Measurements from ENCODE around the gene UBALD2. TPM values are rescaled to one million over a fixed set of nuclear protein-coding genes. Genes with fewer than 3 reads are reported as not detected.

Gene UBALD2
- total RNA-seq, 1 donor from 2014 or later, result 184 TPM

DNA sequence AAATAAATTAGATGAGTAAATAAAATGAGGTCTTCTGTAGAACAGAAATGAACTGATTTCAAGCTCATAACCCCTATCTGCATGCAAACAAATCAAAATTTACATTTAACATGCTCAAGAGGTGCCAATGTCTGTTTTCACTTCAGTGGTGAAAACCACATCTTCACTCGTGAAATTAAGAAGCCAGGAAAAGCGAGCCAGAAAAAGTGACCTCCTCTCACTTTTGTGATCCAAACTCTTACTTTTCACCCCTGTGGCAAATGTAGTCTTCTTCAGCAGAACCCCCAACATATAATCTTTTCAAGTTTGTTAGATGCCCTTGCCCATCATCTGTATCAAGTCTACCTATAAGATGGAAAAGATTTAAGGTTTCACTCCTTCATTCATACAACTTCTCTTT lies 52.4 kb downstream of the UBALD2 start:
- H3K27me3 Mint-ChIP-seq, result no peaks in the 10 kb centered on the region
- no peak overlapping the region for H3K4me3 Mint-ChIP-seq
- no peak overlapping the region for H3K27ac Mint-ChIP-seq
- no peaks in the 10 kb centered on the region for H3K9me3 Mint-ChIP-seq
- DNase-seq, result no peak
- intact Hi-C loops (cut with micrococcal nuclease), result no loop called here
- H3K36me3 Mint-ChIP-seq (ENCODE audit: low read depth), result peaks cover 17% of the 10 kb centered on the region
- H3K4me1 Mint-ChIP-seq, result peaks cover 12% of the 10 kb centered on the region

DNA sequence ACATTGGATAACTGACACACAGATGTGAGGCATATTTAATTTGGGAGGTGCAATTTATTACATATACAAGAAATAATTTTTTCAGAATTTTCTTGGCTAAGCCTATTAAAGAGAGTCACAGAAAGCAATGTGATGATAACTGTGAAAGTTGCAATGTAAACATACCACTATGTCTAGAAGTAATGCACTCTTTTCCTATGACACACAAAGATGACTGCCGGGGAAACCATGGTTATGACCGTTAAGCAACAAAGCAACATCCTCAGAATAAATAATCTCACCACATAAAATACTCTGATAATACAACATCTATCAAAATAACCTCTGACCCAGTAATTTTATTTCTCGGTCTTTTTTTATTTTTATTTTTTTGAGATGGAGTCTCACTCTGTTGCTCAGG lies 53.4 kb downstream of the UBALD2 start:
- intact Hi-C loops (cut with micrococcal nuclease), result no loop called here
- Mint-ChIP-seq H3K27me3 (no peaks in the 10 kb centered on the region), H3K36me3 (ENCODE audit: low read depth) (peaks cover 17% of the 10 kb centered on the region), H3K27ac (no peak overlapping the region), H3K4me3 (no peak overlapping the region), H3K9me3 (no peaks in the 10 kb centered on the region), H3K4me1 (peaks cover 9% of the 10 kb centered on the region)
- DNase-seq, result no peak

Other genes starting within 250 kb of the UBALD2 start
- 0.09 and 0.17 TPM in 2 replicates for gene EVPL, start 238.0 kb upstream of the UBALD2 start, total RNA-seq
- 169 and 170 TPM in 2 replicates for gene SRP68, start 192.8 kb upstream of the UBALD2 start, total RNA-seq
- gene GALR2, start 190.6 kb upstream of the UBALD2 start, total RNA-seq, result 2.3 and 2.7 TPM in 2 replicates
- gene ZACN, start 186.2 kb upstream of the UBALD2 start, total RNA-seq, result 4.1 TPM in 2 replicates
- gene EXOC7, start 161.6 kb upstream of the UBALD2 start, total RNA-seq, result 104 and 108 TPM in 2 replicates
- 0.07 and 0.35 TPM in 2 replicates for gene FOXJ1, start 124.1 kb upstream of the UBALD2 start, total RNA-seq
- 35.0 and 42.4 TPM in 2 replicates for gene RNF157, start 24.9 kb upstream of the UBALD2 start, total RNA-seq
- gene QRICH2, start 42.9 kb downstream of the UBALD2 start, total RNA-seq, result 2.2 and 2.5 TPM in 2 replicates
- 37.2 and 45.2 TPM in 2 replicates for gene PRPSAP1, start 88.6 kb downstream of the UBALD2 start, total RNA-seq
- gene SPHK1, start 119.3 kb downstream of the UBALD2 start, total RNA-seq, result 26.8 and 27.6 TPM in 2 replicates
- gene UBE2O, start 187.8 kb downstream of the UBALD2 start, total RNA-seq, result 43.8 and 44.0 TPM in 2 replicates
- gene AANAT, start 202.3 kb downstream of the UBALD2 start, total RNA-seq, result not detected in 2 replicates
- gene RHBDF2, start 236.1 kb downstream of the UBALD2 start, total RNA-seq, result 45.4 and 54.5 TPM in 2 replicates